ENCODE results near the gene BIN2. TPM values are rescaled to one million over a fixed set of nuclear protein-coding genes. Genes with fewer than 3 reads are reported as not detected.

Gene BIN2
- total RNA-seq, 3 donors from 2014 or later (not counting 1 experiment from before 2014, with no cell fraction given), result 443 to 495 (median 478) TPM

GRCh38 chr12:51246254-51246853 lies 77.6 kb downstream of the BIN2 start:
- peak overlapping the region; percentile 67 for H3K27ac ChIP-seq (ENCODE audit: low read length)
- Mint-ChIP-seq H3K4me3 (peak overlapping the region; percentile 38), H3K36me3 (peaks cover 9% of the 10 kb centered on the region), H3K27ac (peak overlapping the region; percentile 82 to 89), H3K27me3 (ENCODE audit: low read depth in 2 of 2) (no peaks in the 10 kb centered on the region), H3K9me3 (no peaks in the 10 kb centered on the region), H3K4me1 (peaks cover 43 to 44% of the 10 kb centered on the region in 2 donors)
- intact Hi-C loops (cut with micrococcal nuclease), result no loop called here
- peaks cover 24% of the 10 kb centered on the region for H3K4me1 ChIP-seq (ENCODE audit: control insufficient read depth, insufficient read depth, low read length)
- H3K4me3 ChIP-seq (ENCODE audit: low read length), result no peak overlapping the region
- H3K27me3 ChIP-seq (ENCODE audit: control insufficient read depth, insufficient read depth, low read length), result no peaks in the 10 kb centered on the region
- DNase-seq (peak; percentile 24 to 69), ATAC-seq (peak; percentile 66 to 72 (median 69))
- H3K9me3 ChIP-seq (ENCODE audit: control insufficient read depth, insufficient read depth, low read length), result no peaks in the 10 kb centered on the region
- TF ChIP-seq CTCF (IDR thresholded peaks at IDR 0.05), result no peak
- 0% methylated on average over 7 of the region's 7 CpGs for WGBS (ENCODE audit: insufficient coverage)
- peaks cover 29% of the 10 kb centered on the region for H3K36me3 ChIP-seq (ENCODE audit: control insufficient read depth, insufficient read depth, low read length)

GRCh38 chr12:51245476-51246253 lies 78.3 kb downstream of the BIN2 start:
- intact Hi-C loops (cut with micrococcal nuclease), result no loop called here
- peaks cover 47 to 48% of the 10 kb centered on the region in 2 donors for H3K4me1 Mint-ChIP-seq
- Histone ChIP-seq H3K4me1 (ENCODE audit: control insufficient read depth, insufficient read depth, low read length) (peaks cover 27% of the 10 kb centered on the region), H3K4me3 (ENCODE audit: low read length) (no peak overlapping the region), H3K36me3 (ENCODE audit: control insufficient read depth, insufficient read depth, low read length) (peaks cover 36% of the 10 kb centered on the region), H3K27ac (ENCODE audit: low read length) (peak overlapping the region; percentile 67), H3K27me3 (ENCODE audit: control insufficient read depth, insufficient read depth, low read length) (no peaks in the 10 kb centered on the region), H3K9me3 (ENCODE audit: control insufficient read depth, insufficient read depth, low read length) (no peaks in the 10 kb centered on the region)
- peak in 1 of 3 donors; percentile 22 for ATAC-seq
- peak in 1 of 2 donors; percentile 19 for DNase-seq
- 91% methylated on average over 11 of the region's 11 CpGs for WGBS (ENCODE audit: insufficient coverage)
- peak overlapping the region; percentile 82 to 89 for H3K27ac Mint-ChIP-seq
- no peak for TF ChIP-seq CTCF (IDR thresholded peaks at IDR 0.05)
- H3K36me3 Mint-ChIP-seq, result peaks cover 9% of the 10 kb centered on the region
- no peaks in the 10 kb centered on the region for H3K27me3 Mint-ChIP-seq (ENCODE audit: low read depth in 2 of 2)
- H3K9me3 Mint-ChIP-seq, result no peaks in the 10 kb centered on the region
- H3K4me3 Mint-ChIP-seq, result peak overlapping the region; percentile 38

- Histone ChIP-seq H3K4me3 (ENCODE audit: low read length) (no peak overlapping the region), H3K36me3 (ENCODE audit: control insufficient read depth, insufficient read depth, low read length) (peaks cover 41% of the 10 kb centered on the region), H3K9me3 (ENCODE audit: control insufficient read depth, insufficient read depth, low read length) (no peaks in the 10 kb centered on the region), H3K4me1 (ENCODE audit: control insufficient read depth, insufficient read depth, low read length) (peaks cover 38% of the 10 kb centered on the region), H3K27ac (ENCODE audit: low read length) (no peak overlapping the region), H3K27me3 (ENCODE audit: control insufficient read depth, insufficient read depth, low read length) (no peaks in the 10 kb centered on the region)
- intact Hi-C loops (cut with micrococcal nuclease), result no loop called here
- no peak for DNase-seq
- no peak for TF ChIP-seq CTCF (IDR thresholded peaks at IDR 0.05)
- no peak overlapping the region for H3K4me3 Mint-ChIP-seq
- 86% methylated on average over 4 of the region's 4 CpGs for WGBS (ENCODE audit: insufficient coverage)
- ATAC-seq, result no peak
- no peaks in the 10 kb centered on the region for H3K9me3 Mint-ChIP-seq
- peak overlapping the region; percentile 69 to 82 for H3K27ac Mint-ChIP-seq
- no peaks in the 10 kb centered on the region for H3K27me3 Mint-ChIP-seq (ENCODE audit: low read depth in 2 of 2)
- peaks cover 9% of the 10 kb centered on the region for H3K36me3 Mint-ChIP-seq
- peaks cover 58 to 60% of the 10 kb centered on the region in 2 donors for H3K4me1 Mint-ChIP-seq
Measured at GRCh38 chr12:51244269-51244668, 79.7 kb downstream of the BIN2 start.

Data from natural killer cell (primary cell).